Embryonic facial prominence (tissue), 1 donor: Measurements from ENCODE around the gene TRIM46.
"Not testable (repeated sequence)": the region's sequence is repeated elsewhere in the genome, so short reads cannot be mapped to it uniquely, and the experiment has no call there.

Experiments used
- DNase-seq: peaks from one replicate; pipeline ENCODE4 v3.0.0-alpha.2; 2016; ENCODE audit errors: extremely low spot score

The TRIM46 gene

DNA sequence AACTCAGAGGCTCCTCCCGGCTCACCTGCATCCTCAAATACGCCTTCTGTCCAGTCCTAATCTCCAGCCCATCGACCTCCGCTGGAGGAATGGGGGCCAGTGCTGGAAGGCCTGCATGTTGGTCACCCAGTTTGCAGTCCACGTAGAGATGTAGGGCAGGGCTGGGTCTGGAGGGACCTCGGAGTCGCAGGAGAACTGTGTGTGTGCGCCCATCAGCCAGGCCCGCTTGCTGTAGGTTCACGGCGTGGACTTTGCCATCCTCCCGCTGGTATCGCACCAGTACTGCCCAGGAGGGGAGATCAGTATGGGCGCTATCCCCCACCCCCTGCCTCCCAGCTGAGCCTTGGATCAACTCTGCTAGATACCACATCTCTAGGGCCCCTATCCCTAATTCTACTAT, 31.4 kb downstream of the TRIM46 start:
- DNase-seq = no peak

GRCh38 chr1:155205969-155206593, 32.4 kb downstream of the TRIM46 start:
- DNase-seq = no peak

DNA sequence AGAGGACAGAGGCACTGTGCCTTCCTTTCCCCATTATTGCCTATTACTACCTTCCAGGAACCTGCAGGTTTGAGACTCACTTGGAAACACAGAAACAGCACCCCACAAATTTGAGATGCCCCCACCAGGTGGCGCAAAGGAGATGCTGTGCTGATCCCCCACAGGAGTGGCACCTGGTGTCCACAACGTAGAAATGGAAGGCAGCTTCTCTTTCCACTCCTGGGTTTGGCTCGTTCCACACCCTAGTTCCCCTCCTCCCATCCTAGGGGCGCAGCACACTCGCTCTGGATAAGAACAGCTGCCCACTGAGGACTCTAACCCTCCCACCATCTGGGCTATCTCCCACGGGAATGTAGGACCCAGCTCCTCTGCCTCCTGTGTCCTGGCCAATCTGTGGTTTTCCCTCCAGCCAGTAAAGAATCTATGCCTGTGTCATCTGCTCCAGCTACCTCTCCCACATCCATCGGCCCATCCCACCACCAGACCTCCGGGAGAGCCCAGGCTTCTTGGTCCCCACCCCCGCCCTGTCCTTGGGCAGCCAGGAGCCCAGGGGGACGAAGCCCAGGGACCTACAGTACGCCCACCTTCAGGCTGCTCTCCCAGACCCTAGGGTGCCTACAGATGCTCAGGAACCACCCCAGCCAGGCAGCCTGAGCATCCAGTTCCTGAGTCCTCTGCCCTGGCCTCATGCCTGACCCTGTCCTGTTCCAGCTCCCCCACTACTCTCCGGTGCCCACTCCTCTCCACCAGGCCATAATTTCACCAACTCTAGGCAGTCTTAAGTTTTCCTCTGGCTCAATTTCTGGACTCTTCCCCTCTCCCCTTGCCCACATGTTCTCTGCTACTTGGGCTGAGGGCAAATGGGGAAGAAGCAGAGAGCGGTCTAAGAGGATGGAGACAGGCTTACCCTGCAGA, 33.5 kb downstream of the TRIM46 start:
- peak; percentile 60 for DNase-seq

- DNase-seq = peak; percentile 47
Measured at GRCh38 chr1:155207806-155208540, 34.3 kb downstream of the TRIM46 start, which contains the start of gene THBS3. Gene THBS3, minus strand, starts transcription at chr1:155207897. Its CDS starts 21 bp downstream, at chr1:155207876.

DNA sequence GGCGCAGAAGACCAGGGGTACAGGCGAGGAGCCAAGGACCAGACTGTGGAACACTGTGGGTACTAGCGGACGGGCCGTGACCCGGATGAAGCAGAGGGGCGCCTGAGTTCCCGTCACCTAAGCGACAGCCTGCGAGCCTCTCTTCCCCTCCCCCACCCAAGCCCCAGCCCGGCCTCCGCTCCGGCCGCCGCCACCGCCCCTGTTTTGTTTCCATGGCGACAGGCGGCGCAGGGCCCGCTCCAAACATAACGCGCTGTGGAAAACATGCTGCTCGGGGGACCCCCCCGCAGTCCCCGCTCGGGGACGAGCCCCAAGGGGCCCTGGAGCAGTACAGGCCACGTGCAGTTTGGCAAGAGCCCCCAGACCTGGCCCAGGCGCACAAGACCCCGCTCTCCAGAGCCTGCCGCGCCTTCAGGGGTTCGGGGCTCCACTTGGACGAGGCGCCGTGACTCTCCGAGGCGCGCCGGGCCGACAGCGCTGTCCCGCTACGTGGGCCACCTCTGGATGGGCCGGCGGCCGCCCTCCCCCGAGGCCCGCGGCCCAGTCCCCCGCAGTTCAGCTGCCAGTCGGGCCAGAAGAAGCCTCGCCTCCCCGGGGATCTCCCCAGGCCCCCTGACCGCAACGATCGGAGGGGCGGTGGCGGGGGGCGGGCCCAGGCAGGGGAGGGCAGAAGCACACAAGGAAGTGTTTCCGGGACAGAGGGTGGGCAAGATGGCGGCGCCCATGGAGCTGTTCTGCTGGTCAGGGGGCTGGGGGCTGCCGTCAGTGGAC, 35.1 kb downstream of the TRIM46 start, which contains the start of gene MTX1:
MTX1 (plus strand) TSS at position 155 of the 771 bp plus-strand sequence; CDS start at position 265, 110 bp downstream.
- DNase-seq = peak; percentile 91

- no peak for DNase-seq
Measured at GRCh38 chr1:155209312-155209721, 35.7 kb downstream of the TRIM46 start.

DNA sequence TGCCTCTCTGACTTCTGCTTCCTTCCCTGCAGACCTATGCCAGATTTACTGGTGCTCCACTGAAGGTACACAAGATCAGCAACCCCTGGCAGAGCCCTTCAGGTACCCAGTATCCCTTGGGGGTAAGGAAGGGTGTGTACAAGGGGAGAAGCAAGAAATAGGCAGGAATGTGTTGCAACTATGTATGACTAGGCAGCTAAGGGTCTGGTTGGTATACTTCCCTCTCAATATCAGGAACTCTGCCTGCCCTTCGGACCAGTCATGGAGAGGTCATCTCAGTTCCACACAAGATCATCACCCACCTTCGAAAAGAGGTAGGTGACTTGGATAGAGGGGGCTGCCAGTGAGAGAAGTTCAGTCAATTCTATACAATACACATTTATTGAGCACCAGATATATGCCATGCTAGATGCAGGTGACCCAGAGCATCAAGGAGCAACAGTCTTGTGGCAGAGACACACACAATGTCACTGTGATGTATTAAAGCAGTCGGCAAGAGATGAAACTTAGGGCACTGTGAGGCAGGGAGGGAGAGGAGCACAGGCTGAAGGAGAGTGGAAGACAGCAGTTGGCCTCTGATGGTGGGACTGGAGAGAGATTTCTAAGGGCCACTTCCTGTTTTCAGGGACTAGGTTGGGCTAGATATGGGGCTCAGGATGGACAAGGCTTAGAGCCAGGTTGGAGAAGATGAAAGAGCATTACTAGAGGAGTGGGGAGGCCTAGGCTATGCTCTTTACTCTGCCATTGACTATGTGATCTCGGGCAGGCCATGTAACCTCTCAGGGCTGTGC, 36.9 kb downstream of the TRIM46 start:
- no peak for DNase-seq

DNA sequence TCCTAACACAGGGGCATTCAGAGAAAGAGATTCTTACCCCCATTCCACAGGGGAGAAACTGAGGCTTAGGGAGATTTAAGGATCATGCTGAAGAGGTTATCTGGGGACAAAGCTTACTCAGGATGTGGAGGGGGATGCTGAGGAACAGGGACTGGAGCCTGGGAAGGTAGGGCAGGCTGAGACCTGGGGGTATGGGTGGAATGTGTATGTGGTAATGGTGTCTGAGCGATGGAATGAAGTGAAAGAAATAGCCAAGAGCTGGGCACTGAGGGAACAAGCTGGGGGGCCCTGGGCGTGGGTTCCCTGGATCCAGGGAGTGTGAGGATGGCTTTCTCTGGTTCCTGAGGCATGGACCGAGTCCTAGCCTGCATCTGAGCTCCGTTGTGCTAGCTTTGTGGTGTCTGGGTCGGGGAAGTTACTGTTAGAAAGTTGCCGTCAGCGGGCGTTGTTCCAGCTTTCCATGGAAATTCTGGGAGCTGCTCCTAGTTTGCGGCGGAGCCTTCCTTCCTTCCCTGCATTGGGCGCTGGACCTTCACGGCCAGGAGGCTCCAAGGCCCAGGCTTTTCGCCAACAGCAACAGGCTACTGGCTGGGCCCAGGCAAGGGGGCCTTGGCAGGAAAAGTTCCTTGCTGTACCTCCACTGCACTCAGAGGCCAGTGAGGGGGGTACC, 37.9 kb downstream of the TRIM46 start:
- not testable (repeated sequence) for DNase-seq

GRCh38 chr1:155212051-155212440, 38.4 kb downstream of the TRIM46 start:
- DNase-seq = not testable (repeated sequence)

DNA sequence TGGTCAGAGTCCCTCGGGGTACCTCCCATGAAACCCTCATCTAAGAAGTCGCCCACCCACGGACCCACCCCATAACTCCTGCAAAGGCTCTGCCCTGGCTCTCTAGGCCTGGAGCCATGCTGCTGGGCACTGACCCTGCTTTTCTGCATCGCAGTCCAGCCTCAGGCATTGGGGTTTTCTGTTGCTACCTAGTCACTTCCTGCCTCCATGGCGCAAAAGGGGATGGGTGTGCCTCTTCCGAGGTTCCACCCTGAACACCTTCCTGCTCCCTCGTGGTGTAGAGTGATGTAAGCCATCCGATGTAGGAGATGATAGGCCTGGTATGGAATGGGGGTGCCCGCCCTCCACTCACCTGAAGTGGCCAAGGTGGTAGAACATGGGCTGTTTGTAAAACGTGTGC, 41.1 kb downstream of the TRIM46 start:
- DNase-seq = not testable (repeated sequence)

- DNase-seq = peak; percentile 58
Measured at GRCh38 chr1:155218854-155219591, 45.4 kb downstream of the TRIM46 start.

DNA sequence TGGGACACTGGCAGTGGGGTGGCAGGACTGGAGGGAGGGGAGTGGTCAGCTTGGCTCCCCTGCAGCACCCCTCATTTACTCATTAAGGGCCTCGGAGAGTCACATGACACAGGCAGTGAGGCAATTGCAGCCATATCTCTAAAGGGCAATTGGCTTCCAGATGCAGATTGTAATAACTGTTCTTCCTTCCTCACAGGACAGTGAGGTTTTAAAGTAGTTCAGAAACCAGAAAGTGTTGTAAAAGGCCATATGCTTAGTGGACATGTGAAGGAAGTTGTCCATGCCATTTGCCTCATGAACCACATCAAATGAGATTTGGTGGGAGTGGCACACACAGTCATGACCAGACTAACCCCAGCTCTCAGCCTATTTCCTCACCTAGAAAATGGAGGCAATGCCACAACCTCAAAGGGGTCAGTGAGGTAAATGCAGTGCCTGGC, 46.0 kb downstream of the TRIM46 start:
- DNase-seq = no peak

GRCh38 chr1:155220211-155220965, 46.7 kb downstream of the TRIM46 start:
- DNase-seq = not testable (repeated sequence)

DNA sequence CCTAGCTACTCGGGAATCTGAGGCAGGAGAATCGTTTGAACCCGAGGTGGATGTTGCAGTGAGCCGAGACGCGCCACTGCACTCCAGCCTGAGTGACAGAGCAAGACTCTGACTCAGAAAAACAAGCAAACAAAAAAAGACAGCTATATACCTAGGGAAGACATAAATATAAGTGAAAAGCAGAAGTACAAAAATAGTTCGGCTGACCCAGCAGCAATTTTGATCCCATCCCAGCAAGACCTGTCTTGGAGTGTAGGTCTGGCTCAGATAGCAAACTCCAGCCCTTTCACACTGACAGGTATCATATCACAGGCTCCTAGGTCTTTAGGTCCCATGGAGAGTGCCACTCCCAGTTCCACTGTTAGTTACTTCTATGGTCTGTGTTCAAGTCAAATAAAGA, 49.4 kb downstream of the TRIM46 start:
- DNase-seq = no peak

- not testable (repeated sequence) for DNase-seq
Measured at GRCh38 chr1:155225404-155225759, 51.7 kb downstream of the TRIM46 start.

DNA sequence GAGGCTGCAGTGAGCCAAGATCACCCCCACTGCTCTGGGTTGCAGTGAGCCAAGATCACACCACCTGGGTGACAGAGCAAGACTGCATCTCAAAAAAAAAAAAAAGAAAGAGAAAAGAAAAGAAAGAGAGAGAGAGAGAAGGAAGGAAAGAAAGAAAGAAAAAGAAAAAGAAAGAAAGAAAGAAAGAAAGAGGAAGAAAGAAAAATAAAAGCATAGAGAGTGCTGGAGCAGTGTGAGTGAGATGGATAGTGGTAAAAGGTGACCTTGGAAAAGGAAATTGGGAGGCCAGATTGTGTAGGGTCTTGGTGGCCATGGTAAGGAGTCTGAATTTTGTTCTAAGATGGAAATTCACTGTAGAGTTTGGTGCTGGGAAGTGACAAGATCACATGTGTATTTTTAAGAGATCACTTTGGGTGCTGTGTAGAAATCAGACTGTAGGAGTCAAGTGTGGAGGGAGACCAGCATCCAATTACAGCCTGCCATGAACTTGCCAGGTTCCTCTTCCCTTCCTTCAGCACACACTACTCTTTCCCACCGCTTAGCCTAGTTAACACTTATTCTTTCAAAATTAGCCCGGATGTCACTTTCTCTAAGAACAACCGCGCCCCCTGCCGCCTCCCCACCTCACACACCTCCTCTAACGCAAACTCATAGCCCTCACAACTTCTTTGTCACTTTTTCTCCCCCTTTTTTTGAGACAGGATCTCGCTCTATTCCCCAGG, 52.7 kb downstream of the TRIM46 start:
- peak; percentile 62 for DNase-seq

DNA sequence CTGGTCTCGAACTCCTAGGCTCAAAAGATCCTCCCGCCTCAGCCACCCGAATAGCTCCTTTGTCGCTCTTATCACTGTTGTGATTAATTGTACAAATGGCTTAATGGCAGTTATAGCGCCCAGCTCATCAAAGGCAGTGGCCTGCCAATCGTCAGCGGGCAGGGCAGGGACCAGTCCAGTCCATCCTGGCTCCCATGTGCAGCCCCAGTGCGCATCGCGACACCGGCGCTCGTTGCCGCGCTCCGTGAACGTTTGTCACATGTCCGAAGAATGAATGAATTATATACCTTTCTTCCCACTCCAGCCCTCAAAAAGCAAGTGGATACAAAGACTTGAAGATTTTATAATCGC, 53.2 kb downstream of the TRIM46 start:
- DNase-seq = no peak
